Testis (tissue), 2 donors: Measurements from ENCODE around the gene BCAS3.

Experiments used
- POLR2A ChIP-seq: fragments of 450-650 bp; IDR thresholded peaks from one replicate; pipeline ENCODE4 v1.6.1; 2017; ENCODE audit warnings: antibody characterized with exemption, mild to moderate bottlenecking, moderate library complexity
- TF ChIP-seq, protein P1 (sequence below), 3 experiments: fragments of 450-650 bp in 2 of 3; fragments of 200-600 bp in 1 of 3; sonication (generic) in 1 of 3; IDR thresholded peaks; one replicate each; pipeline ENCODE4 v1.5.1; 2016 to 2019; ENCODE audit warnings: antibody characterized with exemption in 3 of 3, mild to moderate bottlenecking in 2 of 3, moderate library complexity in 1 of 3

DNA sequence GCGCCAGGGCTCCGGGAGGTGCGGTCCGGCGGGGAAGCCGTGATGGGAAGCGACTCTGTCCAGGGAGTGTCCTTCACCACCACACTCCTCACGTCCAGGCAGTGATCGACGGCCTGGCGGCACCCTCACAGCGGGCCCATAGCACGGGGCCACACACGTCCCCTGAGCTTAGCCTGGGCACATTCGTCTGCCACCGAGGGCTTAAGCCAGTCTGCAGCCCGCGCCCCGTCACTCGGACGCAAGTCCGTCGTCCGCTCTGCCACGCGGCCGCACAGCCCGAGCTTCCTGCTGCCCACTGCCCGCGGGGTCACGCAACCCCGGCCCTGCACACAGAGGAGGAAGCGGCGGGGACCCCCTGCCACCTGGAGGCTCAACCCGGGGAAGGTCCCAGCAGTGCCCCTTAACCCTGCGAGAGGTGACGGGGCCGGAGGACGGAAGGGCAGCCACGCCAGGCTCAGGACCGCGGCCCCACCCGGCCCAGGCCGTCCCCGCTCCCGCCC is 719.0 kb downstream of the BCAS3 start:
- TF ChIP-seq, protein P1, sequence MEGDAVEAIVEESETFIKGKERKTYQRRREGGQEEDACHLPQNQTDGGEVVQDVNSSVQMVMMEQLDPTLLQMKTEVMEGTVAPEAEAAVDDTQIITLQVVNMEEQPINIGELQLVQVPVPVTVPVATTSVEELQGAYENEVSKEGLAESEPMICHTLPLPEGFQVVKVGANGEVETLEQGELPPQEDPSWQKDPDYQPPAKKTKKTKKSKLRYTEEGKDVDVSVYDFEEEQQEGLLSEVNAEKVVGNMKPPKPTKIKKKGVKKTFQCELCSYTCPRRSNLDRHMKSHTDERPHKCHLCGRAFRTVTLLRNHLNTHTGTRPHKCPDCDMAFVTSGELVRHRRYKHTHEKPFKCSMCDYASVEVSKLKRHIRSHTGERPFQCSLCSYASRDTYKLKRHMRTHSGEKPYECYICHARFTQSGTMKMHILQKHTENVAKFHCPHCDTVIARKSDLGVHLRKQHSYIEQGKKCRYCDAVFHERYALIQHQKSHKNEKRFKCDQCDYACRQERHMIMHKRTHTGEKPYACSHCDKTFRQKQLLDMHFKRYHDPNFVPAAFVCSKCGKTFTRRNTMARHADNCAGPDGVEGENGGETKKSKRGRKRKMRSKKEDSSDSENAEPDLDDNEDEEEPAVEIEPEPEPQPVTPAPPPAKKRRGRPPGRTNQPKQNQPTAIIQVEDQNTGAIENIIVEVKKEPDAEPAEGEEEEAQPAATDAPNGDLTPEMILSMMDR (IDR thresholded peaks at IDR 0.05): no peak
- no peak for TF ChIP-seq POLR2A
